ENCODE data around the gene FAM241B.

Gene FAM241B

GRCh38 chr10:69666756-69667155 lies 36.7 kb downstream of the FAM241B start:
- DNase-seq (ENCODE audit: low read depth in 2 of 2): no peak

GRCh38 chr10:69668721-69669120 lies 38.7 kb downstream of the FAM241B start:
- DNase-seq (ENCODE audit: low read depth in 2 of 2): no peak

- no peak for DNase-seq (ENCODE audit: low read depth in 2 of 2)
Measured at GRCh38 chr10:69669409-69669808, 39.4 kb downstream of the FAM241B start.

GRCh38 chr10:69673521-69673920 lies 43.5 kb downstream of the FAM241B start:
- no peak for DNase-seq (ENCODE audit: low read depth in 2 of 2)

- DNase-seq (ENCODE audit: low read depth in 2 of 2): no peak
Measured at GRCh38 chr10:69674786-69675185, 44.7 kb downstream of the FAM241B start.

GRCh38 chr10:69676301-69676700 lies 46.3 kb downstream of the FAM241B start:
- DNase-seq (ENCODE audit: low read depth in 2 of 2): no peak

GRCh38 chr10:69677985-69678654 lies 48.1 kb downstream of the FAM241B start:
- DNase-seq (ENCODE audit: low read depth in 2 of 2): no peak

- no peak for DNase-seq (ENCODE audit: low read depth in 2 of 2)
Measured at GRCh38 chr10:69679736-69680135, 49.7 kb downstream of the FAM241B start.

- DNase-seq (ENCODE audit: low read depth in 2 of 2): no peak
Measured at GRCh38 chr10:69680610-69681009, 50.6 kb downstream of the FAM241B start.

- no peak for DNase-seq (ENCODE audit: low read depth in 2 of 2)
Measured at GRCh38 chr10:69681436-69681835, 51.4 kb downstream of the FAM241B start.

GRCh38 chr10:69682955-69683474 lies 53.0 kb downstream of the FAM241B start:
- no peak for DNase-seq (ENCODE audit: low read depth in 2 of 2)
